ENCODE data around the gene HGFAC. TPM values are rescaled to one million over a fixed set of nuclear protein-coding genes. Genes with fewer than 3 reads are reported as not detected.
"Not testable (repeated sequence)": the region's sequence is repeated elsewhere in the genome, so short reads cannot be mapped to it uniquely, and the experiment has no call there.

Gene HGFAC
- total RNA-seq, 6 donors from 2014 or later, result 0.20 to 1.1 (median 0.49) TPM; not detected in 1

GRCh38 chr4:3449574-3450534 lies 8.1 kb downstream of the HGFAC start:
- Histone ChIP-seq H3K4me1 (no peaks in the 10 kb centered on the region), H3K36me3 (no peaks in the 10 kb centered on the region), H3K9me3 (no peaks in the 10 kb centered on the region), H3K27ac (no peak overlapping the region), H3K27me3 (no peaks in the 10 kb centered on the region), H3K4me3 (no peak overlapping the region)
- peak in 1 of 2 donors; percentile 74 for DNase-seq
- TF ChIP-seq POLR2AphosphoS5 (IDR thresholded peaks at IDR 0.05) (no peak), POLR2A (IDR thresholded peaks at IDR 0.05) (no peak), EP300 (IDR thresholded peaks at IDR 0.05) (no peak), CTCF (IDR thresholded peaks at IDR 0.05) (no peak)
- 73 to 79% methylated on average over 12 to 31 of the region's 35 CpGs for WGBS, 2 donors
- ATAC-seq (ENCODE audit: low FRiP score in 2 of 2), result peak in 1 of 2 donors; percentile 8

- Histone ChIP-seq H3K4me1 (no peaks in the 10 kb centered on the region), H3K9me3 (peaks cover under 1 to 8% (median 5%) of the 10 kb centered on the region in 4 donors), H3K36me3 (no peaks in the 10 kb centered on the region), H3K27me3 (no peaks in the 10 kb centered on the region), H3K4me3 (no peak overlapping the region), H3K27ac (no peak overlapping the region)
- WGBS, 2 donors, result 96 to 97% methylated on average over 4 of the region's 4 CpGs
- TF ChIP-seq POLR2A (IDR thresholded peaks at IDR 0.05) (no peak), EP300 (IDR thresholded peaks at IDR 0.05) (no peak), CTCF (IDR thresholded peaks at IDR 0.05) (no peak), POLR2AphosphoS5 (IDR thresholded peaks at IDR 0.05) (no peak)
- DNase-seq (no peak), ATAC-seq (ENCODE audit: low FRiP score in 2 of 2) (no peak)
Measured at GRCh38 chr4:3450643-3451042, 8.9 kb downstream of the HGFAC start.

- DNase-seq (no peak), ATAC-seq (ENCODE audit: low FRiP score in 2 of 2) (no peak)
- no peak overlapping the region for H3K27ac ChIP-seq
- TF ChIP-seq CTCF (IDR thresholded peaks at IDR 0.05) (no peak), POLR2A (IDR thresholded peaks at IDR 0.05) (no peak), EP300 (IDR thresholded peaks at IDR 0.05) (no peak), POLR2AphosphoS5 (IDR thresholded peaks at IDR 0.05) (no peak)
- no peak overlapping the region for H3K4me3 ChIP-seq
- H3K36me3 ChIP-seq, result no peaks in the 10 kb centered on the region
- peaks cover 3 to 13% (median 9%) of the 10 kb centered on the region in 4 donors for H3K9me3 ChIP-seq
- no peaks in the 10 kb centered on the region for H3K27me3 ChIP-seq
- 65 to 69% methylated on average over 3 of the region's 3 CpGs for WGBS, 2 donors
- H3K4me1 ChIP-seq, result no peaks in the 10 kb centered on the region
Measured at GRCh38 chr4:3451956-3452355, 10.2 kb downstream of the HGFAC start.

GRCh38 chr4:3452376-3452775 lies 10.6 kb downstream of the HGFAC start:
- DNase-seq, result no peak
- 78 to 81% methylated on average over 7 of the region's 7 CpGs for WGBS, 2 donors
- peak in 1 of 2 donors; percentile 43 for ATAC-seq (ENCODE audit: low FRiP score in 2 of 2)
- Histone ChIP-seq H3K36me3 (no peaks in the 10 kb centered on the region), H3K27ac (no peak overlapping the region), H3K4me3 (no peak overlapping the region), H3K27me3 (no peaks in the 10 kb centered on the region), H3K9me3 (peaks cover 3 to 13% (median 9%) of the 10 kb centered on the region in 4 donors), H3K4me1 (no peaks in the 10 kb centered on the region)
- TF ChIP-seq CTCF (IDR thresholded peaks at IDR 0.05) (peak in 1 of 6 experiments; percentile 6), EP300 (IDR thresholded peaks at IDR 0.05) (no peak), POLR2A (IDR thresholded peaks at IDR 0.05) (no peak), POLR2AphosphoS5 (IDR thresholded peaks at IDR 0.05) (no peak)

- not testable (repeated sequence) for H3K4me3 ChIP-seq; H3K27ac ChIP-seq; H3K36me3 ChIP-seq; H3K4me1 ChIP-seq; ATAC-seq (ENCODE audit: low FRiP score in 2 of 2); H3K27me3 ChIP-seq; DNase-seq
- WGBS, 2 donors, result 94% methylated on average over 3 of the region's 3 CpGs
- H3K9me3 ChIP-seq, result peaks cover 3 to 13% (median 9%) of the 10 kb centered on the region in 4 donors
Measured at GRCh38 chr4:3455596-3455995, 13.8 kb downstream of the HGFAC start.

Measured in upper lobe of left lung (tissue), 6 donors.